Stimulated activated CD4-positive, alpha-beta T cell treated with anti-CD3 and anti-CD28 coated beads, Interleukin-1b, Interleukin-23, amount 100 ng/mL, for 4 hours (primary cell): ENCODE measurements around the gene USP46.

Experiments used
- DNase-seq, 2 donors: peaks; one replicate each; pipeline ENCODE4 v3.0.0-alpha.2; 2020; ENCODE audit warnings: low read depth in 2 of 2

Gene USP46

GRCh38 chr4:52574036-52574435, 85.1 kb downstream of the USP46 start:
- DNase-seq = no peak

GRCh38 chr4:52573551-52573950, 85.5 kb downstream of the USP46 start:
- DNase-seq = no peak

- no peak for DNase-seq
Observed at GRCh38 chr4:52572936-52573485, 86.1 kb downstream of the USP46 start.

GRCh38 chr4:52568351-52568750, 90.8 kb downstream of the USP46 start:
- no peak for DNase-seq

- DNase-seq = no peak
Observed at GRCh38 chr4:52566136-52567031, 92.7 kb downstream of the USP46 start.

- DNase-seq = no peak
Observed at GRCh38 chr4:52560844-52561280, 98.2 kb downstream of the USP46 start.

GRCh38 chr4:52555356-52555716, 103.8 kb downstream of the USP46 start:
- DNase-seq = no peak

- no peak for DNase-seq
Observed at GRCh38 chr4:52554612-52555355, 104.3 kb downstream of the USP46 start.

- no peak for DNase-seq
Observed at GRCh38 chr4:52552778-52553177, 106.3 kb downstream of the USP46 start.

GRCh38 chr4:52551487-52551886, 107.6 kb downstream of the USP46 start:
- DNase-seq = no peak

- no peak for DNase-seq
Observed at GRCh38 chr4:52550186-52550585, 108.9 kb downstream of the USP46 start.

GRCh38 chr4:52548818-52549570, 110.1 kb downstream of the USP46 start:
- no peak for DNase-seq

GRCh38 chr4:52546449-52546848, 112.7 kb downstream of the USP46 start:
- DNase-seq = no peak

- DNase-seq = peak; percentile 32
Observed at GRCh38 chr4:52545099-52546069, 113.7 kb downstream of the USP46 start.
